Right ventricle myocardium superior (tissue), 1 donor: ENCODE measurements around the gene CELA3A. TPM values are rescaled to one million over a fixed set of nuclear protein-coding genes. Genes with fewer than 3 reads are reported as not detected.
"Not testable (repeated sequence)": the region's sequence is repeated elsewhere in the genome, so short reads cannot be mapped to it uniquely, and the experiment has no call there.

ENCODE experiments used
- ATAC-seq: fragments of 200-7000 bp; cut with Tn5 transposase; one replicate; pipeline ENCODE4 v1.9.1; 2020; ENCODE audit warnings: mild to moderate bottlenecking; ENCODE audit not compliant: poor library complexity
- DNase-seq: peaks from one replicate; pipeline ENCODE4 v3.0.0-alpha.2; 2020
- intact Hi-C: fragments of 100-400 bp; cut with DNase I; formaldehyde crosslinking; loops from one replicate; pipeline ENCODE4 v1.11.2; 2022
- long read RNA-seq: library from polyadenylated mRNA; unstranded; transcript quantifications from one replicate; pipeline ENCODE4 v2.0.0, GENCODE V29; 2021
- total RNA-seq: library from RNA; stranded (reverse); fragmentation: NEBNext Ultra II Directional; extraction: Animal tissue kit (Norgen Biotek cat#: 25700); gene quantifications from one replicate; pipeline ENCODE4 v1.2.1, GENCODE V29; 2021
- donor health status: DM: no; HTN: yes; CAD: no; lungs with severe emphysema.

Gene CELA3A, protein sequence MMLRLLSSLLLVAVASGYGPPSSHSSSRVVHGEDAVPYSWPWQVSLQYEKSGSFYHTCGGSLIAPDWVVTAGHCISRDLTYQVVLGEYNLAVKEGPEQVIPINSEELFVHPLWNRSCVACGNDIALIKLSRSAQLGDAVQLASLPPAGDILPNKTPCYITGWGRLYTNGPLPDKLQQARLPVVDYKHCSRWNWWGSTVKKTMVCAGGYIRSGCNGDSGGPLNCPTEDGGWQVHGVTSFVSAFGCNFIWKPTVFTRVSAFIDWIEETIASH
- total RNA-seq = not detected
- long read RNA-seq = 0 reads

DNA sequence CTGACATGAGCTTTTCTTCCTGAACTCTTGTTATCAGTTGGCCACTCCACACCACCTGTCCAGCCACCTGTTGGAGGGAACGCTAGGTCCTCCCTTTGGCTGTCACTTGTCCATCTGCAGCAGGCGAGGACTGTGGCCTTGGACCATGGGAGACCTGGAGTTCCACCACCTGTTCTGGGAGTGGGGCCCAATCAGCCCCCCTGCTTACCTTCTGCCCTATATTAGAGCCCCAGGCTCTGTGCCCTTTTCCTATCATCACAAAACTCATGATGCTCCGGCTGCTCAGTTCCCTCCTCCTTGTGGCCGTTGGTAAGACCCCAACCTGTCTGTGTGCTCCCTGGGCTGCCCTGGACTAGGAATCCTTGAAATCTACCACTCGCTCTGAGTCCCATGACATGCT, at the start of gene CELA3A:
Gene CELA3A, plus strand, starts transcription at position 249 of the 400 bp plus-strand sequence. Its CDS starts 18 bp downstream, at position 267.
- DNase-seq (no peak), ATAC-seq (no peak)
- intact Hi-C loops = no loop called here

DNA sequence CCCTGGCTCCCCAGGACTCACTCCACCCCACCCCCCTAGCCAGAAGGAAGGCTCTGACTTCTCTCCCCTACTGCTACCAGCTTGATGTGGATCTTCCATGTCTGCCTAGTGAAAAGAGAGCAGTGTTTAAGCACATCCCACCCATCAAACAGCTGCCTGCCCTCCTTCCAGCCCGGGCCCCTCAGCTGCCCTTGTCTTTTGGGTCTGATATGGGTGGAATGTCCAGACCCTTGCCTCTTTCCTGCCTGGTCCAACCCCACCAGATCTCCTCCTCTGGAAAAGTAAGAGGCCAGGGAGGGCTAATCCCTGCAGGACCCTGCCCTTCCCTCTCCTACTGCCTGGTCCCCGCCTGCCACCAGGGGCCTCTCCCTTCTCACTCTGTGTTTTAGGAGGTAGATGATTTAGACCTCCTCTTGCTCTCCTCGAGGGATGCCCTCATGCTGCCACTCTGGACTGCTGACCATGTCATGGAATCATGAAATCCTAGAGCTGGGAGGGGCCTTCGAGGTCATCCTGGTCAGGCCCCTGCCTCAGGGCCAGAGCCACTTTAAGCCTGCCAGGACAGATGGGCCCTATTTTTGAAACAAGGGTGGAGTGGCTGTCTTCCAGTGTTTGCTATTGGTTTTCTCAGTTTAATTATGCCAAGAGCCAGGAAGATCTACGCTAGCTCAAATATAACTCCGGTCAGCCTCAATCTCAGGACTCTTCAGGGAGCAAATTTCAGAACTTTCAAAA, 48.5 kb upstream of the CELA3A start:
- DNase-seq = no peak
- intact Hi-C loops = no loop called here
- no peak for ATAC-seq

DNA sequence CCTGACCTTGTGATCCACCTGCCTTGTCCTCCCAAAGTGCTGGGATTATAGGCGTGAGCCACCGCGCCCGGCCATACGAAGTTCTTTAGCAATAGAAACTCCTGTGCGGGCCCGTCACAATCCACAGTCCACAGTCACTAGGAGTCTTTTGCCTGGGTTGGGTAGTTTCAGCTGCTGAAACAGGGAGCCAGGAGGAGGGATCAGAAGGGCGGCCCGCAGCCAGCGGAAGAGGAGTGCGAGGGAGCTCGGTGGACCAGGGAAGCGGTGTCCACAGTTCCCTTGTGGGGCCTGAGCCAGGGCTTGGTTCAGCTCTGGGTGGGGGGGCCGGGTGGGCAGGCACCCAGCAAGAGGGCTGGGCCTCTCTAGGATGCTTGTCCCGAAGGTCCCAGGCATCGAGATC, 46.4 kb upstream of the CELA3A start:
- ATAC-seq = peak; percentile 67
- intact Hi-C loops = no loop called here
- peak; percentile 89 for DNase-seq

DNA sequence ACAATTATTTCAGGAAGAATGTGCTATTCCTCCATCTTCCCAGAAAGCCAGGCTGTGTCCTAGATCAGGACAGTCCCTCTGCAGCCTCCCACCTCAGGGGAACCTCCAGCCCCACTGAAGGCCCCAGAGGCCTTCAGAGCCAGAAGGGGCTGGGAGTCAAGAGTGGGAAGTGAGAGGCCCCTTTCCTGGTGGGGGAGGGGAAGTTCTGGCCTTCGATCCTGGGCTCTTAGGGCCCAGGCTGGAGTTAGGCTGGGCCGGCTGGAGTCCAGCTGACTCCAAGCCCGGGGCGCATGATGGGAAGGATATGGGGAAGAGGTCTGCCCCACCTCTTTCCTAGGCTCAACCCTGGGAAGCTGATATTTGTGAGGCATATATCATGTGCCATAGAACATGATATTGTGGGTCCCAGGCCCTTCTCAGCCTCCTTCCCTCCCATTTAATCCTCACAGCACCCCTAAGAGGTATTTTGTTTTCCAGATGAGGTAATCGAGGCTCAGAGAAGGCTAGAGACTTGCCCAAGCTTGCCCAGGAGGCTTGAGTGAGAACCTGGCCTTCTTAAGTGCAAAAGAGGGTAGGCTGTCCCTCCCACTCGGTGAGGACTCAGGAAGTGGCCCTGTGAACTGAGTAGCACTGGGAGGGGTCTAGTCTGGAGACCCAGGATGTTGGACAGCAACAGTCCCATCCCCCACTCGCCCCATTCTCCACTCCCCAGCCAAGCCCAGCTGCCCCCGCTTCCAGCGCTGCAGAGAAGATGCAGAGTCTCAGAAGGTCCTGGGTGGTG, 45.8 kb upstream of the CELA3A start:
- ATAC-seq (peak; percentile 55), DNase-seq (peak; percentile 76)
- intact Hi-C loops = no loop called here

DNA sequence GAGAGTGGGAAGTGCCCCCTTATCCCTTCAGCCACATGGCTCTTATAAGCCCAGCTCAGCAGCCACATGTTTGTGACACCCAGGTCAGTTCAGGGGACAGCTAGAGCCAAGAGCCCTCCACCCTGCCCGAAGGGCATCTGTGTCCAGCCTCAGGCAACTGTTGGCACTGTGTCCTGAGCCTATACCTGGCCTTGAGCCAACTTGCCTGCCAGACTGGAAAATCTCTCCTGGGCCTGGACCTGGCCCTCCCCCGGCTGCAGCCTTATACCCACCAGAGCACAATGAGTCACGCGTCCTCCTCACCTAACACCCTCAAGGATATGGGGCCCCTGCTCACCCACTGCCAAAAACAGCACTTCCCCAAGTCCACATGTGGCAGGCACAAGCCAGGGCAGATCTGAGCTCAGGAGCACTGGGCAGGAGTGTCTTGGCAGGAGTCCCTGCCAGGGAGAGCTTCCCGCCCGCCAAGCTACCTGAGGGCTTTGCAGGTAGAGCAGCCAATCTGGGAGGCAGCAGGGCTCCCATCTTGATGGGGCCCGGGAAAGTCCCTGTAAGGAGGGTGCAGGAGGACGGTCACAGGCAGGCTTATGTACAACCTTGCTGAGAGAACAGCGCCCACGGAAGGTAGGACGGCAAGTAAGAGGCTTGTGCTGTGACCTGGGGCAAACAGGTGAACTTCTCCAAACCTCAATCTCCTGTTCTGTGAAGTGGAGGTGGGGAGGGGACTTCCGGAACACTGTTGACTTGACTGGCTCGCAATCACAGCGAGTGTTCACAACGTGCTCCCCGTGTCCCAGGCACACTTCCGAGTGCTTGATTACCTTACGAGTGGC, 44.5 kb upstream of the CELA3A start:
- ATAC-seq (peak; percentile 80), DNase-seq (peak; percentile 81)
- intact Hi-C loops = no loop called here

DNA sequence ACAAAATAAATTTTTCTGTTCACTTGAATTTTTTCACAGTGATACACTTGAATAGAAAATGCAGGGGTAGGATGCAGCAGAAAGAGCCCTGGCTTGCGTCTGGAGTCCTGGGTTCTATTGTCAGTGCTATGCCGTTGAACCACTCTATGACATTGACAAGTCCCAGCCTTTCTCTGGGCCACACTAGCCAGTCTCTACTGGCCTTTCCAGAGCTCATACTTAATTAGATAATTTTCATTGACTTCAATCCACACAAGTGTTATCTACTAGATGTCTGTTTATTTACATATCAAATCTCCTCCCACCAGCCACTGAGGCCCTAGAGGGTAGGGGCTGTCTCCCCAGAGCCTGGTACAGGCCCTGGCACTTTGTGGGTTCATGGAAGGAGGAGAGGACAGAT, 40.1 kb upstream of the CELA3A start:
- DNase-seq (no peak), ATAC-seq (no peak)
- intact Hi-C loops = loop anchor here (1.0 kb wide), 1 partner anchor 75 kb away; no protein-coding TSS in a partner anchor

DNA sequence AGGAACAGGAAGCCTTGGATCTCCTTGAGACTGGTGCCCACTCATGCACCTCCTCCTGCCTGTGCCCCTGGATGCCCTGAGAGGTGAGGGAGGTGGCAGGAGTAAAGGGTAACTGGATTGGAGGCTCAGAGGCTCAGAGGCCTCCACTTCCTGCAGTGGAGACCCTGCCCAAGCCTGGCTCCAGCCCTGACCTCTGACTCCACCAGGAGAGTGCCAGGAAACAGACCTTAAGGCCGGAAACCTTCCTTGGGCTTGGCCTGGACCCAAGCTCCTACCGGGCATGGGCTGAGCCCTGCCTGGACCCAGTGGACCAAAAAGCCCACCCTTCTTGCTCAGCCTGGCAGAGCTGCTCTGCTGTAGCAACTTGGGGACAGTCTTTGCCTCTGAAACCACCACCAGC, 39.7 kb upstream of the CELA3A start:
- intact Hi-C loops = loop anchor here (1.0 kb wide), 1 partner anchor 75 kb away; no protein-coding TSS in a partner anchor
- ATAC-seq = no peak

DNA sequence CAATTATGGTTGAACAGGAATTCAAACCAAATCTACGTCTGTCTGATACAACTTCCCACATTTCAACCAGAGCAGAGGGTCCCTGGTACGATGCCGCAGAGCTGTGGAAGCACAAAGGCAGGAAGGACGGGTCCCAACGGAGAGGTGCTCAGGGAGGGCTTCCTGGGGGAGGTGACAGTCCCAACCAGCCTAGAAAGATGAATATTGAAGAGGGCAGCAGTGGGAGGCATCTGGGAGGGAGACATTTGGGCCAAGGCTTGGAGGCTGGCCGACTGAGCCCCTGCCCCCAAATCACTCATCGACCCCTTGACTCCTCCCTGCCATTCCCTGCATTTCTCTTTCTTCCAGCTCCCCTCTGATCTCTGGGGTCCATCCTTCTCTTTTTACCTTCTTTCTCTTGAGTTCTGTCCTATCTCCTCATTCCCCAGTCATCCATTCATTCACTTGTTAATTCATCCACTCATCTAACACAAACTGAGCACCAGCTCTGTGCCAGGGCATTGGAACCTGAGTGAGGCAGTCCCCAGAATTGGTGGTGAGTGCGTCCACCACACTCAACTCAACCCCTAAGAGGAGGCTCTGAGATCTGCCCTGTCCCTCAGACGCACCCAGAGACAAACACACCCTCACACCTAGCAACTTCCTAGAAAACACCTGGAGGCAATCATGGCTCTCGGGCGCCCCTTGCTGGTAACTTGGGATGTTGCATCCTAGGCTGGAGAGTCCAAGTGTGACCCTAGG, 37.8 kb upstream of the CELA3A start:
- ATAC-seq = peak; percentile 95
- intact Hi-C loops = no loop called here
- peak; percentile 85 for DNase-seq

More for the DNA sequence above, 39.7 kb upstream of the CELA3A start:
- no peak for DNase-seq

DNA sequence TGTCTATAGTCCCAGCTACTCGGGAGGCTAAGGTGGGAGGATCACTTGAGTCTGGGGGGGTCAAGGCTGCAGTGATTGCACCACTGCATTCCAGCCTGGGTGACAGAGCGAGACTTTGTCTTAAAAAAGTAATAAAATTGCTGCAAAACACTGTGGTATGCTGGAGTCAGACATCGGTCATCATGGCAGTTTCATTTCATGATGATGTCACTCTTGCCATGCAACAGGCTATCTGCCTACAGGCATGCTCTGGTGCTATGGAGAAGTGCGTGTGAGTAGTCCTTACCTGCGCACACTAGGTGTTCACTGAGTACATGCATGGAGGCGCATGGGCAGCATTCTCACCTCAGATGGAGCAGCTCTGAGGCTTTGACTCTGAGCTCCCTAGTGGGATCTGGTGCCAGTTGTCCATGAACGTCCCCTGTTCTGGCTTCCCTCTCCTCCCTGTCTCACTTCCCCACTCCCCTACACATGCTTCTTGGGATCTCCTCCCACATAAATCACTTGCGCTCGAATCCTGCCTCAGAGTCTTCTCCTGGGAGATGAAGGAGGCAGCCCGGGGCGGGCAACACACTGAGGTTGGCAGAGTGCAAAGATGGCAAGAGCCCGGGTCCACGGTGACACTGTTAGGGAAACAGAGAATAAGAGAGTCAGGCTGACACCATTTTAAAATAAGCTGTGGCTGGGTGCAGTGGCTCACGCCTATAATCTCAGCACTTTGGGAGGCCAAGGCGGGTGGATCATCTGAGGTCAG, 35.0 kb upstream of the CELA3A start:
- no peak for DNase-seq
- intact Hi-C loops = no loop called here
- no peak for ATAC-seq

DNA sequence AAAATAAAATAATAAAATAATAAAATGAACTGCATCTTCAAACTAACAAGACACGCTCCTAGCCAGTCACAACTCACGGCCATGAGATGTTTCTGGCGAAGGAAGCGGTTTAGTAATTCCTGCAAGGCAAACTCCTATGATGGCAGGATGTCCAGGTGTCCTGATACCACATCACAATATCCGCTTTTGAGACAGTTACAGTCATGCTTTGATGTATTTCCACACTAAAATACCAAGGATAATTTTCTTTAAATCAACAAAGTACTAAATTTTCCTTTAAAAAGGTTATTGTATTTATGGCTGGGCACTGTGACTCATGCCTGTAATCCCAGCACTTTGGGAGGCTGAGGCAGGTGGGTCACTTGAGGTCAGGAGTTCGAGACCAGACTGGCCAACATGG, 34.2 kb upstream of the CELA3A start:
- ATAC-seq, DNase-seq, intact Hi-C loops: not testable (repeated sequence)

DNA sequence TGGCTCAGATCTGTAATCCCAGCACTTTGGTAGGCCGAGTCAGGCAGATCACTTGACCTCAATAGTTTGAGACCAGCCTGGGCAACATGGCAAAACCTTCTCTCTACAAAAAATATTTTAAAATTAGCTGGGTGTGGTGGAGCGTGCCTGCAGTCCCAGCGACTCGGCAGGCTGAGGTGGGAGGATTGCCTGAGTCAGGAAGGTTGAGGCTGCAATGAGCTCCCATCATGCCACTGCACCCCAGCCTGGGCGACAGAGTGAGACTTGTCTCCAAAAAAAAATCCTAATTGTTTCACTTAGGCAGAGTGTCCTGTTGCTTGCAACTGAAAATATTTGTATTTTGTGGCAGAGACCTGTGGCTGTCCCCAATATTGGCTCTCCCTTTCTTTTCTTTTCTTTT, 32.4 kb upstream of the CELA3A start:
- intact Hi-C loops, DNase-seq, ATAC-seq: not testable (repeated sequence)

DNA sequence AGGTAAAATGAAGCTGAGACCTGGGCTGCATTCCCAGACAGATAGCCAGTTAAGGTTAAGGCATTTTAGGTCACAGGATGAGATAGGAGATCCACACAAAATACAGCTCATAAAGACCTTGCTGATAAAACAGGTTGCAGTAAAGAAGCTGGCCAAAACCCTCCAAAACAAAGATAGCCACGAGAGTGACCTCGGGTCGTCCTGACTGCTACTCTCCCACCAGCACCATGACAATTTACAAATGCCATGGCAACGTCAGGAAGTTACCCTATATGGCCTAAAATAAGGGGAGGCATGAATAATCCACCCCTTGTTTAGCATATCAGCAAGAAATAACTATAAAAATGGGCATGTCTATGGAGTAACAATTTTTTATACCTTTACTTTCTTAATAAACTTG, 30.9 kb upstream of the CELA3A start:
- intact Hi-C loops, ATAC-seq, DNase-seq: not testable (repeated sequence)

DNA sequence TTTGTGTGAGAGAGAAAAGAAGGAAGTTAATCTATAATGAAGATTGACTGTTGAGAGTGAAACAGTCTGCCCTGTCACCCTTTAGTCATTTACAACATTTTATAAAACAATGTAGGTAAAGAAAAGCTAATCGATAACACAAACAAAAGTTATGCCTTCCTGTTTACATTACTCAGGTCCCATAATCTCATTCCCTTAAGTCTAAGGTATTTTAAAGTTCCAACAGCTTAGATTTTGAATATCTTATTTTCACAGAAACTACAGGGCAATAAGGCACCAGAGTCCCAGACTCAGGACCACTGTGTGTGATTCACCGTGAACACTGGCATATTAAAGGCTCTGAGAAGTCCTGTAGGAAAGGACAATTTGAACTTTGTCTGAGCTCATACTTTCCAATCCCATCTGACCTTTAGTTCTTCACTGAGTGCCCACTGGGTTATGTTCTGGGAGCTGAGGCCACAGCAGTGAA, 28.4 kb upstream of the CELA3A start:
- intact Hi-C loops, ATAC-seq, DNase-seq: not testable (repeated sequence)

DNA sequence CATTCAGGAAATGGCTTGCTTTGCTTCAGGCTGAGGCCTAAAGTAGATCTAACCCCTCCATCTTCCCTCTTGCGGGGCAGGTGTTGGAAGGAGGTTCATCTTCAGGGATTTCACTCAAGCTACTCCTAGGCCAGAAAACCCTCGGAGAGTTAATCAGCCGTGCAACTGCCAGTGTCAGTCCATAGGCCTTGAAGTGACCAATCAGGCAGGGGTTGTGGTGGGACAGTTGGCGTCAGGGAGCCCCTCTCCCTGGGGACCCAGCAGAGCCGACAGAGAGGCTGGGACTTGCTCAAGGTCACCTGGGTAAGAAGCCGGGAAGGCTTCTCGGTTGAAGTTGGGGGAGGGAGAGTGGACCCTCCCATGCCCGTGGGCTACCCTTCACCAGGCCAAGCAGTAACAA, 27.5 kb upstream of the CELA3A start:
- ATAC-seq, intact Hi-C loops, DNase-seq: not testable (repeated sequence)

DNA sequence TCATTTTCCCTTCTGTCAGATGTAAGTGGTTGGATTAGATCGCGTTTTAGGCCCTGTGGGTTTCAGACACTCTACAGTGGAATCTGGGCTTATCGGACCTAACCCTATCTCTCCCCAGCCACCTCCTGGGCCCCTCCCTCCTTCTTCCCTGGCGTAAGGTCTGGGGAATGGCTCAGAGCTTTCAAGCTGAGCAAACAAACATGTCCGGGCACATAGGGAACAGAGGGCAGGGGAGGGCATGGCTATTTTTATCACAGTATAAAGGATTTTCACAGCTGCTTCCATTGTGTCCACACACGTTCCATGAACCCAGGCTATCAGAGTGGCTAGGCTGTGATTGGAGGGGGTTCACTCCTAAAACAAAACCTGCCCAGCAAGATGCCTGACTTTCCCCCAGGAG, 26.8 kb upstream of the CELA3A start:
- DNase-seq, intact Hi-C loops: not testable (repeated sequence)
- ATAC-seq = peak; percentile 85

DNA sequence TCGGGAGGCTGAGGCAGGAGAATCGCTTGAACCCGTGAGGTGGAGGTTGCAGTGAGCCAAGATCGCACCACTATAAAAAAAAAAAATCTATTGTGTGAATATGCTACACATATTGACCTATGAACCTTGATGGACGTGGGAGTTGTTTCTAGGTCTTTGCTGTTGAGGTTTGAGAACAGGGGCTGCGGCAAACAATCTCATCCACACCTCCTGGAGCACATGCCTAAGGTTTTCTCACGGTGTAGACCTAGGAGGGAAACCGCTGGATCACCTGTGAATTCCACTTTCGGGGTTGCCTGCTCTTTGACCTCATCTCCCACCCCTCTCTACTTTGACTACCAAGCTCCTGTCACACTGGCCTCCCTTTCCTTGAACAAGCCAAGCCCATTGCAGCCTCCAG, 26.2 kb upstream of the CELA3A start:
- intact Hi-C loops, DNase-seq, ATAC-seq: not testable (repeated sequence)

DNA sequence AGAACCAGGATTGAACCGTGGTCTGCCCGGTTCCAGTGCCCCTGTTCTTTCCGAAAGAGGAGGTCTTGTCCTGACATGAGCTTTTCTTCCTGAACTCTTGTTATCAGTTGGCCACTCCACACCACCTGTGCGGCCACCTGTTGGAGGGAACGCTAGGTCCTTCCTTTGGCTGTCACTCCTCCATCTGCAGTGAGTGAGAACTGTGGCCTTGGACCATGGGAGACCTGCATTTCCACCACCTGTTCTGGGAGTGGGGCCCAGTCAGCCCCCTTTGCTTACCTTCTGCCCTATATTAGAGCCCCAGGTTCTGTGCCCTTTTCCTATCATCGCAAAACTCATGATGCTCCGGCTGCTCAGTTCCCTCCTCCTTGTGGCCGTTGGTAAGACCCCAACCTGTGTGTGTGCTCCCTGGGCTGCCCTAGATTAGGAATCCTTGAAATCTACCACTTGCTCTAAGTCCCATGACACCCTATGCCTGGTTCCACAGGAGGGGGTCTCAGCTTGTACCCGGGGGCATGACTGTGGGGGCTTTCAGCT, 24.7 kb upstream of the CELA3A start, which contains the start of gene CELA3B:
Gene CELA3B, plus strand, starts transcription at position 320 of the 537 bp plus-strand sequence. Its CDS starts 18 bp downstream, at position 338.
- DNase-seq, ATAC-seq, intact Hi-C loops: not testable (repeated sequence)
